Activated CD8-positive, alpha-beta T cell treated with anti-CD3 and anti-CD28 coated beads, Interleukin-2, amount 10 ng/mL, durations not matched to agents 7 days and 5 days (primary cell): ENCODE results near the gene C11orf16. TPM values are rescaled to one million over a fixed set of nuclear protein-coding genes. Genes with fewer than 3 reads are reported as not detected.
A peak's percentile ranks its signal among the peaks of the same experiment; 100 is the strongest.

Experiments
- ATAC-seq: fragments of 150-1000 bp; cut with Tn5 transposase; one replicate; pipeline ENCODE4 v1.10.0; 2021; ENCODE audit warnings: moderate library complexity
- CTCF ChIA-PET: fragments of 350-600 bp; sonication (Branson Sonifier 250); formaldehyde crosslinking; loops from one replicate; lab custom pipeline; 2021; ENCODE audit warnings: antibody characterized with exemption; lab: Charles Lee
- POLR2A ChIA-PET: fragments of 350-600 bp; sonication (Branson Sonifier 250); formaldehyde crosslinking; loops from one replicate; lab custom pipeline; 2021; ENCODE audit warnings: antibody characterized with exemption; lab: Charles Lee
- DNase-seq: peaks from one replicate; pipeline ENCODE4 v3.0.0-alpha.2; 2020
- H3K27ac Mint-ChIP-seq: one replicate; pipeline ENCODE4 v1.8.0; 2021; ENCODE audit warnings: mild to moderate bottlenecking, mixed read lengths
- H3K27me3 Mint-ChIP-seq: one replicate; pipeline ENCODE4 v1.8.0; 2021; ENCODE audit warnings: low read depth, mixed read lengths
- H3K36me3 Mint-ChIP-seq: one replicate; pipeline ENCODE4 v1.8.0; 2021; ENCODE audit warnings: low read depth, mixed read lengths
- H3K4me1 Mint-ChIP-seq: one replicate; pipeline ENCODE4 v1.8.0; 2021; ENCODE audit warnings: low read depth, mixed read lengths
- H3K4me3 Mint-ChIP-seq: one replicate; pipeline ENCODE4 v1.8.0; 2021; ENCODE audit warnings: mild to moderate bottlenecking, mixed read lengths
- H3K9me3 Mint-ChIP-seq: one replicate; pipeline ENCODE4 v1.8.0; 2022; ENCODE audit warnings: mixed read lengths; ENCODE audit not compliant: insufficient read depth
- total RNA-seq, 2 experiments: library from RNA; stranded (reverse); gene quantifications; one replicate each; pipeline ENCODE4 v1.2.3, GENCODE V29; 2021

The C11orf16 gene
- total RNA-seq, 2 experiments from 2014 or later, result not detected

GRCh38 chr11:8878771-8879170, 54.0 kb downstream of the C11orf16 start:
- H3K27me3 Mint-ChIP-seq, result peaks cover 32% of the 10 kb centered on the region
- ChIA-PET POLR2A (no interaction called here), CTCF (no interaction called here)
- no peak overlapping the region for H3K4me3 Mint-ChIP-seq
- H3K4me1 Mint-ChIP-seq, result peaks cover 8% of the 10 kb centered on the region
- no peak overlapping the region for H3K27ac Mint-ChIP-seq
- no peaks in the 10 kb centered on the region for H3K9me3 Mint-ChIP-seq
- H3K36me3 Mint-ChIP-seq, result no peaks in the 10 kb centered on the region
- ATAC-seq (no peak), DNase-seq (no peak)

DNA sequence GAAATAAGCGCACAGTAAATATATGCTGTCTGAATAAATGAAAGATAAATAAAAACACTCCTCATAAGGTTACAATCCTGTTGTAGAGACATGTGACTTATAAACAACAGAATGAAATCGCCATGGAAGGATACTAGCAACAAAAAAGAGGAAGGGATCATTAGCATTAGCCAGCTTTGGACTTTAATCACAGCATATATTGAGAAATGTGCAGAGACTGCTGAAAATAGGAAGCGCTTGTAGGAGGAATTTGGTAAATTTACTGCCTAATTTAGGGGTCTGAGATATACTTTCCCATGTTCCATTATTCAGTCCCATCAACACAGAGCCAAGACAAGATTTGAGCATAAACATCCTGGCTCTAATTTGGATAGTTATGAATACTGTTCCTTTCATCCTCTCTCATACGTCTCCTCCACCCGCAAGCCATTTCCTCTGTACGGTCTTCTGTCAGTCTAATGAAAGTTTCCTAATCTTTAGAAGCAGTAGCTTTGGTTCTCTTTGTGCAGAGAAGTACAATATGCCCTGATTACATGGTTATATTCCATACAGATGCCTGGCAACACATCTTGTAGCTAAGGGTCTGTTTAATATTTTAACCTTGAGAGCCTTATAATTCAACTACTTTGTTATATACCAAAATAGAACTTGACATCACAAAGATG, 58.9 kb downstream of the C11orf16 start:
- Mint-ChIP-seq H3K27ac (no peak overlapping the region), H3K4me1 (peaks cover 18% of the 10 kb centered on the region), H3K9me3 (no peaks in the 10 kb centered on the region), H3K27me3 (peaks cover 43% of the 10 kb centered on the region), H3K4me3 (no peak overlapping the region), H3K36me3 (no peaks in the 10 kb centered on the region)
- POLR2A ChIA-PET, result interaction anchor here (0.5 to 1.1 kb wide), 2 partner anchors 66 to 590 kb away, joined by 3 read pairs; no protein-coding TSS in a partner anchor
- ATAC-seq (peak; percentile 43), DNase-seq (peak; percentile 35)
- CTCF ChIA-PET, result interaction anchor here (1.2 to 1.6 kb wide), 2 partner anchors 86 to 109 kb away, joined by 3 to 9 read pairs; no protein-coding TSS in a partner anchor

GRCh38 chr11:8871962-8872361, 60.8 kb downstream of the C11orf16 start:
- no peaks in the 10 kb centered on the region for H3K9me3 Mint-ChIP-seq
- POLR2A ChIA-PET, result interaction anchor here (0.9 kb wide), 1 partner anchor 90 kb away, joined by 3 read pairs; no protein-coding TSS in a partner anchor
- H3K27ac Mint-ChIP-seq, result no peak overlapping the region
- peaks cover 48% of the 10 kb centered on the region for H3K27me3 Mint-ChIP-seq
- H3K4me3 Mint-ChIP-seq, result no peak overlapping the region
- no peaks in the 10 kb centered on the region for H3K36me3 Mint-ChIP-seq
- no peak for DNase-seq
- CTCF ChIA-PET, result no interaction called here
- no peak for ATAC-seq
- peaks cover 18% of the 10 kb centered on the region for H3K4me1 Mint-ChIP-seq

GRCh38 chr11:8871171-8871775, 61.5 kb downstream of the C11orf16 start:
- ATAC-seq, result no peak
- peak overlapping the region; percentile 46 for H3K4me3 Mint-ChIP-seq
- POLR2A ChIA-PET, result interaction anchor here (0.9 kb wide), 1 partner anchor 90 kb away, joined by 3 read pairs; no protein-coding TSS in a partner anchor
- CTCF ChIA-PET, result no interaction called here
- peaks cover 50% of the 10 kb centered on the region for H3K27me3 Mint-ChIP-seq
- peaks cover 18% of the 10 kb centered on the region for H3K4me1 Mint-ChIP-seq
- no peaks in the 10 kb centered on the region for H3K36me3 Mint-ChIP-seq
- no peaks in the 10 kb centered on the region for H3K9me3 Mint-ChIP-seq
- no peak for DNase-seq
- H3K27ac Mint-ChIP-seq, result no peak overlapping the region

- Mint-ChIP-seq H3K4me3 (peak overlapping the region; percentile 69), H3K36me3 (no peaks in the 10 kb centered on the region), H3K27ac (no peak overlapping the region), H3K4me1 (peaks cover 18% of the 10 kb centered on the region), H3K9me3 (no peaks in the 10 kb centered on the region), H3K27me3 (peaks cover 50% of the 10 kb centered on the region)
- ChIA-PET POLR2A (no interaction called here), CTCF (interaction anchor here (0.6 kb wide), 1 partner anchor 332 kb away, joined by 3 read pairs; no protein-coding TSS in a partner anchor)
- DNase-seq, result peak; percentile 31
- peak; percentile 67 for ATAC-seq
Measured at GRCh38 chr11:8870411-8871170, 62.2 kb downstream of the C11orf16 start.

Other genes starting within 250 kb of the C11orf16 start
- 10 to 100 TPM; 26.8 to 27.2 TPM for gene AKIP1, start 21.8 kb downstream of the C11orf16 start, total RNA-seq
- not detected for gene ASCL3, start 10.1 kb upstream of the C11orf16 start, total RNA-seq
- gene TMEM9B, start 31.5 kb upstream of the C11orf16 start, total RNA-seq, result 10 to 100 TPM; 28.9 to 30.9 TPM
- under 1 TPM; 0.11 to 0.47 TPM for gene NRIP3, start 71.1 kb upstream of the C11orf16 start, total RNA-seq
- gene SCUBE2, start 158.7 kb upstream of the C11orf16 start, total RNA-seq, result under 1 TPM in 1 of 2 experiments, not detected in 1; 0.65 TPM